ENCODE measurements around the gene HIVEP3. TPM values are rescaled to one million over a fixed set of nuclear protein-coding genes. Genes with fewer than 3 reads are reported as not detected.
"Not testable (repeated sequence)": the region's sequence is repeated elsewhere in the genome, so short reads cannot be mapped to it uniquely, and the experiment has no call there.

HIVEP3 gene
- total RNA-seq, 3 donors from 2014 or later, result 4.9 to 6.5 (median 6.1) TPM

DNA sequence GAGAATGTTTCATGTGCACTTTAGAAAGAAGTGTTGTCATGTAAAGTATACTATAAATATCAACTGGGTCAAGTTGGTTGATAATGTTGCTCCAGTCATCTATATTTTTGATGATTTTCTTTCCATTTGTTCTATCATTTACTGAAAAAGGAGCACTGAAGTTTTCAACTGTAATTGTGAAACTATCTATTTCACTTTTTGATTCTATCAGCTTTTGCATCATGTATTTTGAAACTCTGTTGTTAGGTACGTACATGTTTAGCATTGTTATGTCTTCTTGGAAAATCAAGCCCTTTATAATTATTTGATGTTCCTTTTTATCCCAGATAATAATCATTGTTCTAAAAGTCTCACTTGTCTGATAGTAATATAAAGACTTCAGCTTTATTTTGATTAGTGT is 14.4 kb upstream of the HIVEP3 start:
- Histone ChIP-seq H3K4me1 (ENCODE audit: low read depth) (no peaks in the 10 kb centered on the region), H3K9me3 (no peaks in the 10 kb centered on the region), H3K4me3 (no peak overlapping the region), H3K36me3 (ENCODE audit: low read depth) (no peaks in the 10 kb centered on the region)
- DNase-seq, result no peak
- no peak for ATAC-seq
- intact Hi-C loops (cut with DNase I, micrococcal nuclease), result no loop called here
- TF ChIP-seq, protein P1, sequence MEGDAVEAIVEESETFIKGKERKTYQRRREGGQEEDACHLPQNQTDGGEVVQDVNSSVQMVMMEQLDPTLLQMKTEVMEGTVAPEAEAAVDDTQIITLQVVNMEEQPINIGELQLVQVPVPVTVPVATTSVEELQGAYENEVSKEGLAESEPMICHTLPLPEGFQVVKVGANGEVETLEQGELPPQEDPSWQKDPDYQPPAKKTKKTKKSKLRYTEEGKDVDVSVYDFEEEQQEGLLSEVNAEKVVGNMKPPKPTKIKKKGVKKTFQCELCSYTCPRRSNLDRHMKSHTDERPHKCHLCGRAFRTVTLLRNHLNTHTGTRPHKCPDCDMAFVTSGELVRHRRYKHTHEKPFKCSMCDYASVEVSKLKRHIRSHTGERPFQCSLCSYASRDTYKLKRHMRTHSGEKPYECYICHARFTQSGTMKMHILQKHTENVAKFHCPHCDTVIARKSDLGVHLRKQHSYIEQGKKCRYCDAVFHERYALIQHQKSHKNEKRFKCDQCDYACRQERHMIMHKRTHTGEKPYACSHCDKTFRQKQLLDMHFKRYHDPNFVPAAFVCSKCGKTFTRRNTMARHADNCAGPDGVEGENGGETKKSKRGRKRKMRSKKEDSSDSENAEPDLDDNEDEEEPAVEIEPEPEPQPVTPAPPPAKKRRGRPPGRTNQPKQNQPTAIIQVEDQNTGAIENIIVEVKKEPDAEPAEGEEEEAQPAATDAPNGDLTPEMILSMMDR (IDR thresholded peaks at IDR 0.05), result no peak

DNA sequence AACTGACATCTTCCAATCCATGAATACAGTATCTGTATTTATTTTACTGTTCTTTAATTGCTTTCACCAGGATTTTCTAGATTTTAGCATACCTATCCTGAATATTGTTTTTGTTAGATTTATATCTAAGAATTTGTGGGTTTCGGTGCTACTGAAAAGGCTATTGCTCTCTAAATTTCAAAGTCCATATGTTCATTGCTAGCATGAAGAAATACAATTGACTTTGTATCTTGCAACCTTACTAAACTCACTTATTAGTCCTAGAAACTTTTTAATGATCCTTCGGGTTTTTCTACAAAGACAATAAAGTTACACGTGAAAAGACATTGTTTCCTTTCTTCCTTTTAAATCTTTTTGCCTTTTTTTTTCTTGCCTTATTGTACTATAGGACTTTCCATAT is 12.9 kb upstream of the HIVEP3 start:
- H3K9me3 ChIP-seq, result no peaks in the 10 kb centered on the region
- H3K4me1 ChIP-seq (ENCODE audit: low read depth), result no peaks in the 10 kb centered on the region
- TF ChIP-seq, protein P1 (IDR thresholded peaks at IDR 0.05), result no peak
- H3K4me3 ChIP-seq, result no peak overlapping the region
- no peak for ATAC-seq
- intact Hi-C loops (cut with DNase I, micrococcal nuclease), result no loop called here
- H3K36me3 ChIP-seq (ENCODE audit: low read depth), result no peaks in the 10 kb centered on the region
- no peak for DNase-seq

DNA sequence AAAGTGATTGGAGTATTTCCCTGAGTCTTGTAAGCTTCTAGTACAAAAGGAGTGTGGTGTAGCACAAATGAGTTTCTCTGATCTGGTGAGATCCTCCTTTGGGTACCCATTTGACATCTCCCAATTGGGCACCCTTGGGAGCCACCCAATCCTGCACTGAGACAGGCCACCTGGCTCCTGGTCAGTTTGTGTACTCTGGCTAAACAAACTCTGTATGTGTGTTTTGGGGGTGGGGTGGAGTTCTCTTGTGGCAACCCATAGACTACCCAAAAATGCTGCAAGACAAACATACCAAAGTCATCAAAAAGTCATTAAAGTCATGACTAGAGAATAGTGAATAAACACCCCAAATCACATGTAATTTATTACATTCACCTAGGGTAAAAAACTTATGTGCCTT is 8.4 kb upstream of the HIVEP3 start:
- Histone ChIP-seq H3K9me3 (no peaks in the 10 kb centered on the region), H3K4me1 (ENCODE audit: low read depth) (no peaks in the 10 kb centered on the region), H3K4me3 (no peak overlapping the region), H3K36me3 (ENCODE audit: low read depth) (no peaks in the 10 kb centered on the region)
- no peak for DNase-seq
- intact Hi-C loops (cut with DNase I, micrococcal nuclease), result no loop called here
- ATAC-seq, result no peak
- TF ChIP-seq, protein P1 (IDR thresholded peaks at IDR 0.05), result no peak

DNA sequence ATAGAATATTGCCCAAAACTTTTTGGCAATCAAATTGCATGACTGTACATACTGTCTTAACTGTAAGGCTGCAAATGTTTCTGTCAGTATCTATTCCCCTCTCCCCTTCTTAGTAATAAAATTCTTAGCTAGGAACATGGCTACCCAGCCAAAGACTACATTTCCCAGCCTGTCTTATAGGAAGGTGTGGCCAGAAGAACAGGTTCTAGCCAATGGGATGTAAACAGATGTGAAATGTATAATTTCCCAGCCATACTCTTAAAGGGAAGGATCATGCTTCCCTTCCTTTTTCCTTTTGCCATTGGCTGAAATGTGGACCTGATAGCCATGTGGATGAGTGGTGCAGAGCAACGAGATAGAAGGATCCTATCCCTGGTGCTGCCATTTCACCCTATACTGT is 7.0 kb upstream of the HIVEP3 start:
- H3K9me3 ChIP-seq, result no peaks in the 10 kb centered on the region
- intact Hi-C loops (cut with DNase I, micrococcal nuclease), result no loop called here
- H3K36me3 ChIP-seq (ENCODE audit: low read depth), result no peaks in the 10 kb centered on the region
- no peak for DNase-seq
- H3K4me1 ChIP-seq (ENCODE audit: low read depth), result no peaks in the 10 kb centered on the region
- H3K4me3 ChIP-seq, result no peak overlapping the region
- TF ChIP-seq, protein P1 (IDR thresholded peaks at IDR 0.05), result no peak
- ATAC-seq, result peak; percentile 71

DNA sequence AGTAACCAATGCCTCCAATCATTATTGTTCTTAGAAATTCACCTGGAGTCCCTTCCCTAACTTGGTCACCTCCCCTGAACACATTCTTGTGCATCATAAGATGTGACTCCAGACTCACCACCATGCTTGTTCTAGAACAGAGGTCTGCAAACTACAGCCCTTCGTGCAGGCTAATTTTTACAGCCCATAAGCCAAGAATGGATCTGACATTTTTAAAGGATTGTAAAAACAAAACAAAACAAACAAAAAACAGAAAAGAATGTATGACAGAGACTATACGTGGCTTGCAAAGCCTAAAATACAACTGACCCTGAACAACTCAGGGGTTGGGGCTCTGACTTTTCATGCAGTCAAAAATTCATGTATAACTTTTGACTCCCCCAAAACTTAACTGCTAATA is 6.2 kb upstream of the HIVEP3 start:
- Histone ChIP-seq H3K36me3 (ENCODE audit: low read depth) (no peaks in the 10 kb centered on the region), H3K4me3 (no peak overlapping the region), H3K9me3 (no peaks in the 10 kb centered on the region), H3K4me1 (ENCODE audit: low read depth) (no peaks in the 10 kb centered on the region)
- intact Hi-C loops (cut with DNase I, micrococcal nuclease), result no loop called here
- no peak for DNase-seq
- no peak for ATAC-seq
- TF ChIP-seq, protein P1 (IDR thresholded peaks at IDR 0.05), result no peak

DNA sequence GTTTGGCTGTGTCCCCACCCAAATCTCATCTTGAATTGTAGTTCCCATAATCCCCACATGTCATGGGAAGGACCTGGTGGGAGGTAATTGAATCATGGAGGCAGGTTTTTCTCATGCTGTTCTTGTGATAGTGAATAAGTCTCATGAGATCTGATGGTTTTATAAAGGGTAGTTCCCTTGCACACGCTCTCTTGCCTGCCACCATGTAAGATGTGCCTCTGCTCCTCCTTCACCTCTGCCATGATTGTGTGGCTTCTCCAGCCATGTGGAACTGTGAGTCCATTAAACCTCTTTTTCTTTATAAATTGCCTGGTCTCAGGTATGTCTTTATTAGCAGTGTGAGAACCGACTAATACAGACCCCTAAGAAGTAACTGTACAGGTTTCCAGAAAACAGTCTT is 2.5 kb upstream of the HIVEP3 start:
- DNase-seq; H3K9me3 ChIP-seq; intact Hi-C loops (cut with DNase I, micrococcal nuclease); H3K4me3 ChIP-seq; ATAC-seq; H3K36me3 ChIP-seq (ENCODE audit: low read depth): not testable (repeated sequence)
- H3K4me1 ChIP-seq (ENCODE audit: low read depth), result peaks cover 10% of the 10 kb centered on the region

Measured in mucosa of descending colon (tissue), 3 donors.